Measurements from ENCODE around the gene RTN4RL2.
A peak's percentile ranks its signal among the peaks of the same experiment; 100 is the strongest.

DNA sequence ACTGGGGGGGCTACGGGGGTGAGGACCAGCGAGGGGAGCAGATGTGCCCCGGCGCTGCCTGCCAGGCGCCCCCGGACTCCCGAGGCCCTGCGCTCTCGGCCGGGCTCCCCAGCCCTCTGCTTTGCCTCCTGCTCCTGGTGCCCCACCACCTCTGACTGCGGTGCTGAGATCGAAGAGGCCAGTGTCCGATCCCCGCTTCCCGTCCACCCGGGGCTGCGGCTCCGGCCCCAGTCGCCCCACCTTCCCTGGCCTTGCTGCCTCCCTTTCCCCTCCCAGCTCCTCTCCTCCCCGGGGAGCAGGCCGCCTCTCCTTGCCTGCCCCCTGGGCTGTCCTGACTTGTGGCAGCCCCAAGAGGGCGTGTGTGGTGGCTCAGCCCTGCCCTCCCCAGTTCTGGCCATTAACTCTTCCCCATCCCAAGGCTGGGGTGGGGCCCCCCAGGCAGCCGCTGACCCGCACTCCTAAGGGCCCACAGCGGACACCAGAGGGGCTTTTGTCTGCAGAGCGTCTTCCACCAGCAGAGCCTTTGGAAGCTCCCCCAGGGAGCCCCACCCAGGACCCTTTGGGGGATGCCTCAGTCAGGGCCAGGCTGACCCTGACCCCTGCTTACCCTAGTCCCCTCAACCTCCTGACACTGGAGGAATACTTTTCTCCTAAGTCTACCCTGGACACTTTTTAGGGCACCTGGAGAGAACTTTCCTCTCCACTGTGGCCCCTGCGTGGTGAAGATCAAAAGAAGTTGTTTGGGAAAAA is 16.6 kb downstream of the RTN4RL2 start:
- TF ChIP-seq EP300 (IDR thresholded peaks at IDR 0.05) = no peak
- TF ChIP-seq, protein P1, sequence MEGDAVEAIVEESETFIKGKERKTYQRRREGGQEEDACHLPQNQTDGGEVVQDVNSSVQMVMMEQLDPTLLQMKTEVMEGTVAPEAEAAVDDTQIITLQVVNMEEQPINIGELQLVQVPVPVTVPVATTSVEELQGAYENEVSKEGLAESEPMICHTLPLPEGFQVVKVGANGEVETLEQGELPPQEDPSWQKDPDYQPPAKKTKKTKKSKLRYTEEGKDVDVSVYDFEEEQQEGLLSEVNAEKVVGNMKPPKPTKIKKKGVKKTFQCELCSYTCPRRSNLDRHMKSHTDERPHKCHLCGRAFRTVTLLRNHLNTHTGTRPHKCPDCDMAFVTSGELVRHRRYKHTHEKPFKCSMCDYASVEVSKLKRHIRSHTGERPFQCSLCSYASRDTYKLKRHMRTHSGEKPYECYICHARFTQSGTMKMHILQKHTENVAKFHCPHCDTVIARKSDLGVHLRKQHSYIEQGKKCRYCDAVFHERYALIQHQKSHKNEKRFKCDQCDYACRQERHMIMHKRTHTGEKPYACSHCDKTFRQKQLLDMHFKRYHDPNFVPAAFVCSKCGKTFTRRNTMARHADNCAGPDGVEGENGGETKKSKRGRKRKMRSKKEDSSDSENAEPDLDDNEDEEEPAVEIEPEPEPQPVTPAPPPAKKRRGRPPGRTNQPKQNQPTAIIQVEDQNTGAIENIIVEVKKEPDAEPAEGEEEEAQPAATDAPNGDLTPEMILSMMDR (IDR thresholded peaks at IDR 0.05) = peak; percentile 39 to 54 (median 46)

Data from upper lobe of left lung (tissue), 4 donors.